Epidermal melanocyte (primary cell): ENCODE measurements around the gene PSPH.
"Not testable (repeated sequence)": the region's sequence is repeated elsewhere in the genome, so short reads cannot be mapped to it uniquely, and the experiment has no call there.

Experiments used
- DNase-seq: peaks from one replicate; pipeline ENCODE4 v3.0.0; 2011; ENCODE audit warnings: low spot score; ENCODE audit not compliant: insufficient read length

Gene PSPH

DNA sequence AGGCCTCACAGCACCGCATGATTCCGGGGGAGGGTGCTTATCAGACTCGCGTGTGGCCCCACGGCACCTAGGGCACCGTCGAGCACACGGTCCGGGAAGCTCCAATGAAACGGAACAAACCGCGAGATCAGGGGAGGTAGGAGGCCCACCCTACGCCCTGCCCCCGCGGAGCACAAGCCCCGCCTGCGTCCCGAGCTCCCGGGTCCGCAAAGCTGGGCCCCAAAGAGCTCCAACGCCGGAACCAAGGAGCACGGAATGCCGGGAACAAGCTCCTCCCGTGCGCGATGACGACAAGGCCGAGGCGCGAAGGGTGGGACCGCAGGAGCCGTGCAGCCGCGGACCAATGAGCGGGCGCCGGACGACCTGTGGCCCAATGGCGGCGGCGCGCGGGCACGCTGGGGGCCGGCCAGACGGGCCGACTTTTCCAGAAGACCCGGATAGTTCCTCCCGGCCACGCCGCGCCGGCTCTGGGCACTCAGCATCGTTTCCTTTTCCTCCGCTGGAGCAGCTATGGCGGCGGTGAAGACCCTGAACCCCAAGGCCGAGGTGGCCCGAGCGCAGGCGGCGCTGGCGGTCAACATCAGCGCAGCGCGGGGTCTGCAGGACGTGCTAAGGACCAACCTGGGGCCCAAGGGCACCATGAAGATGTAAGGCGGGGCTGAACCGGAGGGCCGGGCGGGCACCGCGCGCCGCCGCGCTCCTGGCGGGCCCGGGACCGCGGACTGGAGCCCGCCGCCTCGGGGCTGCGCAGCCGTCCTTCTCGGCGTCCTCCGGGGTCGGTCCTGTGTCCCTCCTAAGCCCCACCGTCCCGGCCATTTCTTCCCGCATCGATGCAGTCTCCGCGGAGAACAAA, at the start of gene PSPH, which contains the start of gene CCT6A:
TSS of gene PSPH (minus strand) at position 106 of the 853 bp plus-strand sequence. CDS start 30,232 bp downstream, outside the sequence.
TSS of gene CCT6A (plus strand) at position 427 of the 853 bp plus-strand sequence. CDS start at position 511, 84 bp downstream.
- peak; percentile 84 for DNase-seq

DNA sequence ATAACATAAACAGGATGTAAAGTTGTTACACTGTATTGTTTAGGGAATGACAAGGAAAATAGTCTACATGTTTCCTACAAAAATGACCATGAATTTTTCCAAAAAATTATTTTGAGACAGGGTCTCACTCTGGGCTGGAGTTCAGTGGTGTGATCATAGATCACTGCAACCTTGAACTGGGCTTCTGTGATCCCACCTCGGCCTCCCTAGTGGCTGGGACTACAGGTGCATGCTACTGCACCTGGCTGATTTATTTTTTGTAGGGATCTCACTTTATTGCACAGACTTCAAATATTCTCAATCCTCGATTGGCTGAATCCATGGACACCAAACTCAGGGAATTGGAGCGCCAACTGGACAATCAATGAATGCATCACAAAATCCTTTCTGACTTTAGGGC, 48.4 kb upstream of the PSPH start:
- no peak for DNase-seq

DNA sequence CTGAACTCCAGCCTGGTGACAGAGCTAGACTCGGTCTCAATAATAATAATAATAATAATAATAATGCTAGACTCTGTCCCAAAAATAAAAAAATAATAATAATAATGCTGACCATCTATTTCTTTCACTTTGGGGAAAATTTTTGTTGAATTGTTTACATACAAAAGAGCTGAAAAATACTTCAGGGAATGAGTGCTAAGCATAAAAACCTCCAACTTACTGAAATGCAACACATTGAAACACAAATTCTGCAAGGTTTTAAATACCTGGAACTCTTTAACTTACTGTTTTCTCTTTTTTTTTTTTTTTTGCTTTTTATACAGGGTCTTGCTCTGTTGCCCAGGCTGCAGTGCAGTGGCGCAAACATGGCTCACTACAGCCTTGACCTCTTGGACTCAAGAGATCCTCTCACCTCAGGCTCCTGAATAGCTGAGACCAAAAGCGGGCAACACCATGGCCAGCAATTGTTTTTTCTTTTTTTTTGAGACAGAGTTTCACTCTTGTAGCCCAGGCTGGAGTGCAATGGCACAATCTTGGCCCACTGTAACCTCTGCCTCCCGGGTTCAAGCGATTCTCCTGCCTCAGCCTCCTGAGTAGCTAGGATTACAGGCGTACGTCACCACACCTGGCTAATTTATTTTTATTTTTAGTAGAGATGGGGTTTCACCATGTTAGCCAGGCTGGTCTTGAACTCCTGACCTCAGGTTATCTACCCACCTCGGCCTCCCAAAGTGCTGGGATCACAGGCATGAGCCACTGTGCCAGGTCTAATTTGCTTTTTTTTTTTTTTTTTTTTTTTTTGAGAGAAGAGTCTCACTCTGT, 47.2 kb upstream of the PSPH start:
- not testable (repeated sequence) for DNase-seq

DNA sequence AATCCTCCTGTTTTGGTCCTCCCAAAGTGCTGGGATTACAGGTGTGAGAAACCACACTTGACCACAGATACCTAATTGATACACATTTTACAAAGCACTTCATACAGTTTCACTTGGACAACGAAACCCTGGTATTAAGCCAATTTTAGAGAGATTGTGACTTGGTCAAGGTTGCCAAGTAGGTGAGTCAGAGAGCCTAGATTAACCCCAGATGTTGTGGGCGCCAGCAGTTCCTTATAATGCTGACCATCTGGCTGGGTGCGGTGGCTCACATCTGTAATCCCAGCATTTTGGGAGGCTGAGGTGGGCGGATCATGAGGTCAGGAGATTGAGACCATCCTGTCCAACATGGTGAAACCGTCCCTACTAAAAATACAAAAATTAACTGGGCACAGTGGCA, 46.5 kb upstream of the PSPH start:
- DNase-seq: peak; percentile 30

DNA sequence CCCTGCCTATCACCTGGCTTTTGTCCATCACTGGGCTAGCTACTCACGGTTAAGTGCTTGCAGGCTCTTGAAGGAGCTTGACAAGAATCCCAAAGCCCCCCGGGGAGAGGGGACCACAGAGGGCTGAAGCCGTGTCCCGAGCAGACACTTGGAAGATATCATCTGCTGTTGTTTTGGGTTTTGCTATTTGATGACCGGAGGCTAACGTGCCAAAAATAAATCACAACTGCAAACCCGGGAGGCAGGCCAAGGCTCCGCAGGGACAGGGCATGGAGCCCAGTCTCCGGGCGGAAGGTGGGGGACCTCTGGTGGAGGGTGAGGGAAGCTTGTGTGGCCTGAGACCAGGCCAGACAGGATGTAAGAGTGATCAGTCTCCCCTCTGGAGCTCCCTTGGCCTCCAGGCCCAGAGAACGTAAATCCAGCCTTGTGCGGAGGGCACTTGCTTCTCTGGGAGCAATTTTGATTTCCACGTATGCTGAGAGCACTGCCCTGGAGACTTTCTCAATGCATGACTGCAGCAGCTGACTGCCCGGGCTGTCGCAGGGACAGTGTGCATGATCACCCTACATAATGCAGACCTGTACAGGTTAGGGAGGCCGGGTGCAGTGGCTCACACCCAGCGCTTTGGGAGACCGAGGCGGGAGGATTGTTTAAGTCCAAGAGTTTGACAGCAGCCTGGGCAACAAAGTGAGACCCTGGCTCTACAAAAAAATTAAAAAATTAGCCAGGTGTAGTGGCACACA, 41.7 kb upstream of the PSPH start, which contains the start of gene PHKG1:
TSS of gene PHKG1 (minus strand) at position 164 of the 743 bp plus-strand sequence. CDS start 4,011 bp downstream, outside the sequence.
- peak; percentile 85 for DNase-seq

DNA sequence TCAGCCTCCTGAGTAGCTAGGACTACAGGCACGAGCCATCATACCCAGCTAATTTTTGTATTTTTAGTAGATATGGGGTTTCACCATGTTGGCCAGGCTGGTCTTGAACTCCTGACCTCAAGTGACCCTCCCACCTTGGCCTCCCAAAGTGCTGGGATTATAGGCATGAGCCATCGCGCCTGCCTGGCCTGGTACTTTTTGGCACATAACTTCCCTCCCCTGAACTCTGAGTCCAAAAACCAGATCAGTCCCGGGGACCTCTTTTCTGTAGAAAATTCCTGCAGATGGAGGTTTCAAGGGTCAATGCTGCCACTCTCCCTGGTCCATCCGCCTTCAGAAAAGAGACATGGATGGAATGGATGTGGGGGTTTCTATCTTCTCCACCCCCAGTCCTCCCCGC, 41.1 kb upstream of the PSPH start:
- peak; percentile 17 for DNase-seq

DNA sequence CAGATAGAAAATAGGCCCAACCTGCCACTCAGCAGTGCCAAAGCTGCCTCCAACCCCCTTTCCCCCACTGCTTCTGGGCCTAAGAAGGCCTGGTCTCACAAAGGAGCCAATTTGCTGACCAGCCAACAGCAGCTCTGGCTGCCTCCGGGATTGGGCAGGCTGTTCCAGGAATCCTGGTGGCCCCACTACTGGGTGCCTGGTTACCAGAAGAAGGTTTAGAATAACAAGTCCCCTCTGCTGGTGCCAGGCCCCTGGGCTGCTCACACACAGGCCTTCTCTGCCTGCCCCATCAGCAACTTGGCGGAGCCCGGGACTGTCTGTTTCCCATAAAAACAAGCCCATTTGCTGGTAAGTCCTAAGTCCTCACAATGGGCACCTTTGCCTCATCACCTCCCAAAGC, 40.3 kb upstream of the PSPH start:
- no peak for DNase-seq

DNA sequence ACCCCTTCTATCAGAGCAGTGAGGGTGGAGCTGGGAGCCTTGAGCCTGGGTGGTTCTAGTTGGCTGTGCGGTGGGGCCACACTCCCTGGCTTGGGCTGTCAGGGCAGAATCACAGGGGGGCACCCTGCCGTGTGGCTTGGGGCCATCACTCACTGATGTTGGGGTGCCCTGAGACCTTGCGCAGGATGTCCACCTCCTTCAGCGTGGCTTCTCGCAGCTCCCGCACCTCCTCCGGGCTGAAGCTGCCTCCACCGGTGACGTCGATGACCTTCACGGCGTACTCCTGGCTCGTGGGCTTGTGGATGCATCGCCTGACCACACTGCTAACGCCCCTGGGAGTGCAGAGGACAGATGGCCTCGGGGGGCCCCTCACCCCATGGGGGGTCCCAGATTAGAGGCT, 36.2 kb upstream of the PSPH start:
- no peak for DNase-seq

DNA sequence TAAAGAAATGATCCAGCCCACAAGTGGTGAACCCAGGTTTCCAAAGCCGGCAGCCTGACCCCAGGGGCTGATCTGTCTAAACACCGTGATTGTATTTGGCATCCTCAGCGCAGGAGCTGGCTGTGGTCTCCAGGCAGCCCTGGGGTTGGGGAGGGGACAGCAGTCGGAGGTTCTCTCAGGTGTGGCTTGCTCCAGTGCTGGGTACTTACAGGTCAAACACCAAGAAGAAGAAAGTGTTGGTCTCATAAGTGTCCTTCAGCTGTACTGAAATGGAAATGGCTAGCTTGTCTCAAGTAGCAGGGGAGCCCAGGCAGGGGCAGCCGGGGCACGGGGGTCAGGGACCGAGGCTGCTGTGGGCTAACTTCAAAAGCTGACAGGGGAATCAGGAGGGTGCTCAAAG, 35.5 kb upstream of the PSPH start:
- DNase-seq: no peak

DNA sequence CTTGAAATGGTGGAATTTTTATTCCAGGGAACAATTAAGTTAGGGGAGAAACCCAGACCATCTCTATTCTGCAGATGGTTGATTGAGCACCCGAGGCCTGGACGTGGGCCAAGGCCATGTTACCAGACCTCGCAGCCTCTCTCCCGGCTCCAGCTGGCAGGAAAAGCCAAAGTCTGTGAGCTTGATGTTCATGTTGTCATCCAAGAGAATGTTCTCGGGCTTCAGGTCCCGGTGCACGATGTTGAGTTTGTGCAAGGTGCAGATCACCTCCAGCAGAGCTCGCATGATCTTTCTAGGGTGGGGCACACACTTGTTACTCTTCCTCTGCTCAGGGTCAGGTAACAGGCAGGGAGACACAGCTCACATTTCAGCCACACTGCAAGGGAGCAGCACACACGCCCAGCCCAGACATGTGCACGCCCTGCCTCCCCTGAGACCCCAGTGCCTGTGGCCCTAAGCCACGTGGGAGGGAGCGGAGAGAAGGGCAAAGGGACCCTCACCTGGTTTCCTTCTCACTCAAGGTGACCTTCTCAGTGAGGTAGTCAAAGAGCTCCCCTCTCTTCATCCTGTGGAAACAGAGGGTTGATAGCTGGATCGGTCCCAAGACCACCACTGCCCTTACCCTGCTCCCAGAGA, 32.0 kb upstream of the PSPH start:
- DNase-seq: no peak

DNA sequence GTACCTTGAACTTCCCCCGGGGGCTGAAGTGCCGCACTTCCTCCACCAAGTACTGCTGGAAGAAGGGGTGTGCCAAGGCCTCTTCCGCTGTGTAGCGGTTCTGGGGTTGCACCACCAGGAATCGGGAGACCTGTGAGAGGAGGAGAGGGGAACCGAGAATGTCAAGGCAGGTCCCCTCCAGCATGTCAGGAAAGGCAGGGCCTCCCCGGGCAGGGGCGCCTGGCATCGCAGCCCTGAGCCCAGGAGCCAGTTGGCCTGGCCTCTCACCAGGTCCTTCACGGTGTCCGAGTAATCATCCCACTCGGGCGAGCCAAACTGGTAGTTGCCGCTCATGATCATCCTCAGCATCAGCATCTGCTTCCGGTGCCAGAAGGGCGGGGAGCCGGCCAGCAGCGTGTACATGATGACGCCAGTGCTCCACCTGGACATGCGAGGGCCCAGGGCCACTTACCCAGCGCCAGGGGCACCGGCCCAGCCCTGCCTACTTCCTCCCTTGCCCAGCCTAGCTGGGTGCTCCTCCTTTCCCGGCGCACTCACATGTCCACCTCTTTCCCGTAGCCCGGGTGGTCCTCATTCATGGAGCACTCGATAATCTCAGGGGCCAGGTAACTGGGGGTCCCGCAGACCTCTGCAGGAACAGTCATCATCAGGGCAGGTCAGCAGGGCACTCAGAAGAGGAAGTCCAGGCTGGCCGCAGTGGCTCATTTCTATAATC, 30.5 kb upstream of the PSPH start:
- DNase-seq: no peak

DNA sequence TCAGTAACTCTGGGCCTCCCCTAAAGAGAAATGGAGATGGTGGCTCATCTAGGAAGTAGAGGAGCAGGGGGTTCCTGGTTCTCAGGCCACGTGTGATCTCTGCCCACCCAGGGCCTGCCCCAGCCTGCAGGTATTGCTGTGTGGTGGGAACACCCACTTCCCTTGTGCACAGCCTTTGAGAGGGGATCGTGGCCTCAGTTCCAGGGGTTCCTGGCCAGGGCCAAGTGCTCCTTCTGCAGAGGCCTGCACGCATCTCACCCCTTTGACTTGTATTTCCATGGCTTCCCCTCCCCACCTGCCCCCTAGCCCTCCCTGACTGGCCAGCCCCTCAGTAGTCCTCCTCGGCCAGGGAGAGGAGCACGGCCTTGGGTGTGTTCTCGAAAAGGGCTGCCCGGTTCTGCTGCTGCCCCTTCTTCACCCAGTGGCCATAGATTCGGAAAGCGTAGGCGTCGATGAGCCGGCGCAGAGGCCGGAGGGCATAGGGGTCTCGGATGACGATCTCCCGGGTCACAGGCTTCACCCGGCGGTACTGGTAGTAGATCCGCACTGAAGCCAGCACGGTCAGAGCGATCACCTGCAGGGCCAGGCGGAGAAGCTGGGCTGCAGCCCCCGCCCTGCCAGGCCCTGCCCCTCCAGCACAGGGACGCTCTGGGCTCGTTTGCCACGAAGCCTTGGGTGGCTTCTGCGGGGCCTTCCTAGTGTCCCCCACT, 29.6 kb upstream of the PSPH start:
- DNase-seq: not testable (repeated sequence)

DNA sequence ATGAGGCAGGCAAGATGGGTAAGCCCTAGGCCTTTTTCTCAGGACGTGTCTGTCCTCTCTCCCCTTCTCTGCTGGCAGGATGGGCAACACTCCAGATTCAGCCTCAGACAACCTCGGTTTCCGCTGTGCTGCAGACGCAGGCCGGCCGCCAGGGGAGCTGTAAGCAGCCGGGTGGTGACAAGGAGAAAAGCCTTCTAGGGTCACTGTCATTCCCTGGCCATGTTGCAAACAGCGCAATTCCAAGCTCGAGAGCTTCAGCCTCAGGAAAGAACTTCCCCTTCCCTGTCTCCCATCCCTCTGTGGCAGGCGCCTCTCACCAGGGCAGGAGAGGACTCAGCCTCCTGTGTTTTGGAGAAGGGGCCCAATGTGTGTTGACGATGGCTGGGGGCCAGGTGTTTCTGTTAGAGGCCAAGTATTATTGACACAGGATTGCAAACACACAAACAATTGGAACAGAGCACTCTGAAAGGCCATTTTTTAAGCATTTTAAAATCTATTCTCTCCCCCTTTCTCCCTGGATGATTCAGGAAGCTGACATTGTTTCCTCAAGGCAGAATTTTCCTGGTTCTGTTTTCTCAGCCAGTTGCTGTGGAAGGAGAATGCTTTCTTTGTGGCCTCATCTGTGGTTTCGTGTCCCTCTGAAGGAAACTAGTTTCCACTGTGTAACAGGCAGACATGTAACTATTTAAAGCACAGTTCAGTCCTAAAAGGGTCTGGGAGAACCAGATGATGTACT, 28.4 kb upstream of the PSPH start:
- peak; percentile 50 for DNase-seq

DNA sequence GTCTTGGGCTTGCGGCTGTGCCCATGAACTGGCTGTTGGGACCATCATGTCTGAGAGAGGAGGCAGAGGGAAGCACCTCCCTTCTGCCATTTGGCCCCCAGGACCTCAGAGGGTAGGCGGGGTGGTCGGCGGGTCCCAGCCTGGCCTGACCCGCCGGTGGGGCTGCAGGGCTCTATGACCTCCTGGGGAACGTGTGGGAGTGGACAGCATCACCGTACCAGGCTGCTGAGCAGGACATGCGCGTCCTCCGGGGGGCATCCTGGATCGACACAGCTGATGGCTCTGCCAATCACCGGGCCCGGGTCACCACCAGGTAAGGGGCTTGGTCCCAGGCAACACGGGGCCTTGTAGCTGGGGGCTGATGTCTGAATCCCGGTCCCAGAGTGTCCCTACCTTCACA, 27.0 kb upstream of the PSPH start:
- DNase-seq: no peak

DNA sequence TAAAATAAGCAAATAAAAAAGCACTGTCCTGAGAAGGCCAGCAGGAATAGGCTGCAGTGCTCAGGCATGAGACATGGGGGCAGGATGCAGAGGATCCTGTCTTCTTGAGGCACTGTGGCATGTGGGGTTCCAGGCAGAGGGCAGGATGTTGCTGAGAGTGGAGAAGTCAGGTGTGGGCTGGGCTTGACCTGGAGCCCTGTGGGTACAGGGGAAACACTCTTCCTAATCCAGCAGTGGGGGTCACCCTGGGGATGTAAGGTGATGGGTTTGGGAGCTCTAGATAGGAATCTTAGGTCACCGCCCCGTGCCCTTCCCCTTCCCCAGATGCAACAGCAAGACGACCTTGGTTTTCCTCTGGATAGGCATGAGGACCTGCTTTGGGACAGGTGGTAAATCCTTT, 26.4 kb upstream of the PSPH start:
- no peak for DNase-seq

DNA sequence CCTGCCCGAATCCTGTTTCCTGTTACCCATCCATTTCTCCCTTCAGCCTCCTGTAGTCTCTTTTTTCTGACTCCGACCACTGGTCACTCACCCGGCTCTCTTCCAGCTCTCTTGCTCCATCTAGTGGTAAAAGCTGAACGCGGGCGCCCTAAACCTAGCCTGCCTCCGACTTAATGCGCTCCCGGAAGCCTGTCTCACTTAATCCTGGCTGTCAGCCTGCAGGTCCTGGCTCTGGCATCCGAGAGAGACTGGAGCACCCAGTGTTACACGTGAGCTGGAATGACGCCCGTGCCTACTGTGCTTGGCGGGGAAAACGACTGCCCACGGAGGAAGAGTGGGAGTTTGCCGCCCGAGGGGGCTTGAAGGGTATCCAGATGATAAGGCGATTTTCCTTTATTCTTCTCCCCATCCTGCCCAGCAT, 23.1 kb upstream of the PSPH start:
- DNase-seq: no peak

DNA sequence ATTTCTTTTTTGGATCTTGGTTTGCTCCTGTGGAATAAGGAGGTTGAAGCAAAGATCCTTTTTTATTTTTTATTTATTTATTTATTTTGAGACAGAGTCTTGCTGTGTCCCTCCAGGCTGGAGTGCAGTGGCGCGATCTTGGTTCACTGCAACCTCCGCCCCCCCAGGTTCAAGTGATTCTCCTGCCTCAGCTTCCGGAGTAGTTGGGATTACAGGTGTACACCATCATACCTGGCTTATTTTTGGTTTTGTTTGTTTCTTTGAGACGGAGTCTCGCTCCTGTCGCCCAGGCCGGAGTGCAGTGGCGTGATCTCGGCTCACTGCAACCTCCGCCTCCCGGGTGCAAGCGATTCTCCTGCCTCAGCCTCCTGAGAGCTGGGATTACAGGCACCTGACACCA, 15.1 kb upstream of the PSPH start:
- DNase-seq: not testable (repeated sequence)

DNA sequence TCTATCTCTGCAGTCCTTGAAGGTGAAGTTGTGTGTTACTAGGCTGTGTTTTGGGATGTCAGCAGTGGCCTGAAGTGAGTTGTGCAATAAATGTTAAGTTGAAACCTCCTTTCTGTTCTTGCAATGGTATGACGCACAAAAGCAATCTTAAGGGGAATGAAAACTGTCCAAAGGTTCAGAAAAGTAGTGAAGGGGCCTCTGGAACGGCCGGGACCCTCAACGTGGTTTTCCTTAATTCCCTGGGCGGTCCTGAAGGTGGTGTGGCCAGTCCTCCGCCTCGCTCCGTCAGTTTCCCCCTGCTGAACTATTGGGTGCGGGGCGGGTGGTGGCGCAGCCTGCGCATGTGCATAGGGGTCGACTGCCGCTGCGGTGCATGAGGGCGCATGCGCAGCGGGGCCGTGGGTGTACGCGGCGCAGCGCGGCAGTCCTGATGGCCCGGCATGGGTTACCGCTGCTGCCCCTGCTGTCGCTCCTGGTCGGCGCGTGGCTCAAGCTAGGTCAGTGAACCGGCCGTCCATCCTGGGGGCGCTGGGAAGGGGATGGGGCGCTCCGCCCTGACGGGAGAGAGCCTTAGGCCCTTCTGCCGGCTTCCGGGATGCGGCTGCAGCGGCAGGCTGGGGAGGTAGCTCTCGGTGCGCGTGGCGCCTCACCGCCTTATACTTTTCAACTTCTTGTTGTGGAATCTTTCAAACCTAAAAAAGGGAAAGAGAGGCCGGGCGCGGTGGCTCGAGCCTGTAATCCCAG, 12.8 kb upstream of the PSPH start, which contains the start of gene SUMF2:
TSS of gene SUMF2 (plus strand) at position 405 of the 744 bp plus-strand sequence. CDS start at position 431, 26 bp downstream.
- peak; percentile 98 for DNase-seq
